Right lobe of liver (tissue), 4 donors: Measurements from ENCODE around the gene KSR2.

Experiments
- CTCF ChIP-seq, 4 donors: fragments of 200-600 bp in 3 of 4; fragments of 450-650 bp in 1 of 4; IDR thresholded peaks; one replicate each; pipeline versions ENCODE4 v1.5.1 to v1.8.0; 2016 to 2022; ENCODE audit warnings: antibody characterized with exemption in 4 of 4, mild to moderate bottlenecking in 2 of 4
- POLR2A ChIP-seq: fragments of 450-650 bp; IDR thresholded peaks from one replicate; pipeline ENCODE4 v1.6.1; 2017; ENCODE audit warnings: antibody characterized with exemption, mild to moderate bottlenecking
- donor health status: DM: no; HTN: no; CAD: no.
- donor health status: DM: no; HTN: no; CAD: no.
- donor health status: DM: no; HTN: yes; CAD: no.

DNA sequence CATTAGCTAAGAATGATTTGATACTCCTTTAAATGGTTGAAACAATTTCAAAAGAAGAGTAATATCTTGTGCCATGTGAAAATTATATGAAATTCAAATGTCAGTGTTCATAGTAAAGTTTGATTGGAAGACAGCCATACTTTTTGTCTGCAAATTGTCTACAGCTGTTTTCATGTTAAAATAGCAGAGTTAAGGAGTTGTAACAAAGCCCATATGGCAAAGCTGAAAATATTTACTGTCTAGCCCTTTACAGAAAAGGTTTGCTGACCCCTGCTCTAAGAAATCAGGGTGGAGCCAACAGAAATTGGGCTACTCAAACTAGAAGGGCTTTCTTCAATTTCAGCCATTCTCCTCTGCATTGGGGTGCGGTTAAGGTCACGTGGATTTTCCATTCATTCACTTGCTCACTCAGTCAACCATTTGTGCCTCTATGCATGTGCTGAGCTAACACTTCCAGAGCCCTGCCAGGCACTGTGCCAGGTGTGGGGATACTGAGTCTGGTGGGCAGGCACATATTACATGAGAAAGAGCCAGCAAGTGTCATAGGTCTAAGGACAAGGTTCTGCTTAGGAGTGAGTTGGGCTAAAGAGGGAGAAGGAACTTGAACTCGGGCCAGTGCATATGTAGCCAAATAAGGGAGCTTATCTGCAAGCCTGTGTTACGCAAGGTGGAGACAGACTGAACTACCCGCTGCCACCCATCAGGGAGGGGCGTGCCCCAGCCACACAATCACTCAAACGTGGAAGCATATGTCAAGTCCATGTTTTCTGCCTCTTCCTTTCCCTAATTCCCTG, 467.5 kb downstream of the KSR2 start:
- no peak for TF ChIP-seq CTCF (IDR thresholded peaks at IDR 0.05)
- no peak for TF ChIP-seq POLR2A
